ENCODE data around the gene CBFA2T3. TPM values are rescaled to one million over a fixed set of nuclear protein-coding genes. Genes with fewer than 3 reads are reported as not detected.
"Not testable (repeated sequence)": the region's sequence is repeated elsewhere in the genome, so short reads cannot be mapped to it uniquely, and the experiment has no call there.

CBFA2T3 gene
- total and polyA plus RNA-seq, 10 donors, result 8.4 to 59.8 (median 26.3) TPM

- no peak overlapping the region for H3K4me3 ChIP-seq
Observed at GRCh38 chr16:89011909-89012621, 35.1 kb upstream of the CBFA2T3 start.

GRCh38 chr16:89010210-89010925 is 33.4 kb upstream of the CBFA2T3 start:
- 74 to 83% (median 81%) methylated on average over 10 to 14 of the region's 14 CpGs for WGBS, 5 donors
- TF ChIP-seq POLR2AphosphoS5 (IDR thresholded peaks at IDR 0.05) (no peak), CTCF (IDR thresholded peaks at IDR 0.05 in 8 of 11, conservative IDR thresholded peaks at IDR 0.05 in 3 of 11) (no peak), POLR2A (IDR thresholded peaks at IDR 0.05) (no peak)
- intact Hi-C loops (cut with DNase I; ENCODE audit: low total_unique reads), result no loop called here
- Histone ChIP-seq H3K4me1 (no peaks in the 10 kb centered on the region), H3K27ac (no peak overlapping the region), H3K36me3 (no peaks in the 10 kb centered on the region), H3K9me3 (no peaks in the 10 kb centered on the region), H3K27me3 (replicated peaks in 1 of 7) (peaks cover 0 to 67% (median 22%) of the 10 kb centered on the region in 7 donors), H3K4me3 (no peak overlapping the region)
- DNase-seq, result peak; percentile 59

More at GRCh38 chr16:89011909-89012621, 35.1 kb upstream of the CBFA2T3 start:
- Histone ChIP-seq H3K36me3 (no peaks in the 10 kb centered on the region), H3K27me3 (replicated peaks in 1 of 7) (peaks cover 0 to 61% (median 23%) of the 10 kb centered on the region in 7 donors), H3K9me3 (no peaks in the 10 kb centered on the region), H3K27ac (no peak overlapping the region), H3K4me1 (no peaks in the 10 kb centered on the region)
- no peak for DNase-seq
- intact Hi-C loops (cut with DNase I; ENCODE audit: low total_unique reads), result no loop called here
- WGBS, 5 donors, result 81 to 92% (median 86%) methylated on average over 4 of the region's 4 CpGs
- no peak for TF ChIP-seq POLR2AphosphoS5 (IDR thresholded peaks at IDR 0.05)
- no peak for TF ChIP-seq CTCF (IDR thresholded peaks at IDR 0.05 in 8 of 11, conservative IDR thresholded peaks at IDR 0.05 in 3 of 11)
- TF ChIP-seq POLR2A (IDR thresholded peaks at IDR 0.05), result no peak

GRCh38 chr16:89009343-89010209 is 32.6 kb upstream of the CBFA2T3 start:
- intact Hi-C loops (cut with DNase I; ENCODE audit: low total_unique reads), result no loop called here
- no peak overlapping the region for H3K27ac ChIP-seq
- no peaks in the 10 kb centered on the region for H3K36me3 ChIP-seq
- H3K27me3 ChIP-seq (replicated peaks in 1 of 7), result peaks cover 0 to 67% (median 14%) of the 10 kb centered on the region in 7 donors
- TF ChIP-seq POLR2AphosphoS5 (IDR thresholded peaks at IDR 0.05) (no peak), POLR2A (IDR thresholded peaks at IDR 0.05) (no peak), CTCF (IDR thresholded peaks at IDR 0.05 in 8 of 11, conservative IDR thresholded peaks at IDR 0.05 in 3 of 11) (no peak)
- peak; percentile 56 for DNase-seq
- H3K4me1 ChIP-seq, result peaks cover 0 to 6% (median 2%) of the 10 kb centered on the region in 6 donors
- WGBS, 5 donors, result 45 to 55% (median 50%) methylated on average over 17 of the region's 17 CpGs
- no peak overlapping the region for H3K4me3 ChIP-seq
- H3K9me3 ChIP-seq, result no peaks in the 10 kb centered on the region

- DNase-seq, result peak; percentile 15
- intact Hi-C loops (cut with DNase I; ENCODE audit: low total_unique reads); H3K9me3 ChIP-seq; H3K36me3 ChIP-seq; H3K4me3 ChIP-seq; H3K27ac ChIP-seq: not testable (repeated sequence)
- Histone ChIP-seq H3K27me3 (replicated peaks in 1 of 7) (peaks cover 0 to 67% (median 13%) of the 10 kb centered on the region in 7 donors), H3K4me1 (peaks cover 0 to 14% (median 10%) of the 10 kb centered on the region in 6 donors)
- 61 to 80% (median 68%) methylated on average over 3 to 4 of the region's 4 CpGs for WGBS, 5 donors
Observed at GRCh38 chr16:89008796-89009195, 31.8 kb upstream of the CBFA2T3 start.

Data from spleen (tissue), 11 donors.